Panc1 (cell line): ENCODE data around the gene RBKS. TPM values are rescaled to one million over a fixed set of nuclear protein-coding genes. Genes with fewer than 3 reads are reported as not detected.

Source experiments
- ATAC-seq: fragments of 200-7000 bp; cut with Tn5 transposase; 2 replicates; pipeline ENCODE4 v1.9.1; 2020; ENCODE audit warnings: mild to moderate bottlenecking, moderate library complexity
- BruUV-seq: library from RNA; stranded (reverse); fragments of 400-500 nt; replicated peaks from 2 replicates; lab custom pipeline; 2021; lab: Mats Ljungman, UMichigan
- CTCF ChIA-PET: fragments of 300-600 bp; sonication (Branson Sonifier 250); formaldehyde crosslinking; loops from one replicate; lab custom pipeline; 2022; ENCODE audit warnings: antibody characterized with exemption; lab: Charles Lee
- POLR2A ChIA-PET: fragments of 300-600 bp; sonication (Branson Sonifier 250); formaldehyde crosslinking; loops from one replicate; lab custom pipeline; 2022; ENCODE audit warnings: antibody characterized with exemption; lab: Charles Lee
- DNase-seq: peaks from one replicate; pipeline ENCODE4 v3.0.0-alpha.2; 2010; ENCODE audit warnings: low read depth, low spot score
- H3K27ac ChIP-seq: 2 replicates; pipeline ENCODE4 v1.5.1; 2011; ENCODE audit warnings: mild to moderate bottlenecking, low read length, inconsistent platforms
- H3K27me3 ChIP-seq: fragments of 200-500 bp; sonication (Bioruptor generic); 2 replicates; pipeline ENCODE4 v1.6.0; 2014; ENCODE audit warnings: low read length, inconsistent platforms; ENCODE audit not compliant: control insufficient read depth, insufficient read depth
- H3K36me3 ChIP-seq: fragments of 200-500 bp; sonication (Bioruptor generic); 2 replicates; pipeline ENCODE4 v1.5.1; 2014; ENCODE audit warnings: inconsistent platforms, mild to moderate bottlenecking, low read length, moderate library complexity; ENCODE audit not compliant: control insufficient read depth, insufficient read depth
- H3K4me1 ChIP-seq: 2 replicates; pipeline ENCODE4 v1.5.1; 2011; ENCODE audit warnings: inconsistent platforms, mild to moderate bottlenecking, low read length, moderate library complexity; ENCODE audit not compliant: control insufficient read depth, insufficient read depth
- H3K4me3 ChIP-seq, 2 experiments: 2 replicates each; pipeline ENCODE4 v1.5.1; 2011 to 2012; ENCODE audit warnings: low read depth in 2 of 2, low read length in 2 of 2, mild to moderate bottlenecking in 2 of 2, inconsistent platforms in 1 of 2, moderate library complexity in 1 of 2
- H3K9me3 ChIP-seq: fragments of 200-500 bp; sonication (Bioruptor generic); 2 replicates; pipeline ENCODE4 v1.5.1; 2014; ENCODE audit warnings: low read depth, mild to moderate bottlenecking, inconsistent platforms, low read length, moderate library complexity; ENCODE audit not compliant: control insufficient read depth, insufficient read depth
- CTCF ChIP-seq: fragments of 450-650 bp; IDR thresholded peaks from 2 replicates; pipeline ENCODE4 v1.5.1; 2017; ENCODE audit warnings: mild to moderate bottlenecking
- POLR2AphosphoS5 ChIP-seq: IDR thresholded peaks from 2 replicates; pipeline ENCODE4 v1.6.1; 2012; ENCODE audit warnings: mild to moderate bottlenecking, low read depth, low read length, moderate library complexity
- SIN3A ChIP-seq: IDR thresholded peaks from 2 replicates; pipeline ENCODE4 v1.6.1; 2012; ENCODE audit warnings: low read depth, mild to moderate bottlenecking, low read length, moderate library complexity, borderline replicate concordance; ENCODE audit not compliant: insufficient read depth
- TCF7L2 ChIP-seq: IDR thresholded peaks from 2 replicates; pipeline ENCODE4 v1.6.1; 2011; ENCODE audit warnings: mild to moderate bottlenecking, low read depth, low read length, inconsistent platforms
- in situ Hi-C: cut with HindIII; loops from 2 replicates; pipeline ENCODE4 v1.10.0; 2016; ENCODE audit warnings: low sequenced_read_pairs, low pct_unique_long_range_greater_than_20kb
- intact Hi-C: fragments of 100-400 bp; cut with micrococcal nuclease; formaldehyde crosslinking; loops from one replicate; pipeline ENCODE4 v1.10.0; 2022; ENCODE audit not compliant: unreplicated experiment
- total RNA-seq: library from RNA; stranded (reverse); gene quantifications from one replicate; pipeline ENCODE4 v1.2.1, GENCODE V29; 2021; ENCODE audit not compliant: unreplicated experiment
- TF ChIP-seq, protein P1 (sequence below), 2 experiments: IDR thresholded peaks; 2 replicates each; pipeline ENCODE4 v1.6.1; 2011 to 2012; ENCODE audit warnings: low read depth in 2 of 2, control low read depth in 1 of 2, low read length in 1 of 2, mild to moderate bottlenecking in 1 of 2, moderate library complexity in 1 of 2; ENCODE audit not compliant: insufficient read depth in 1 of 2

Gene RBKS
- total RNA-seq, 1 experiment from 2014 or later: 2.2 TPM

DNA sequence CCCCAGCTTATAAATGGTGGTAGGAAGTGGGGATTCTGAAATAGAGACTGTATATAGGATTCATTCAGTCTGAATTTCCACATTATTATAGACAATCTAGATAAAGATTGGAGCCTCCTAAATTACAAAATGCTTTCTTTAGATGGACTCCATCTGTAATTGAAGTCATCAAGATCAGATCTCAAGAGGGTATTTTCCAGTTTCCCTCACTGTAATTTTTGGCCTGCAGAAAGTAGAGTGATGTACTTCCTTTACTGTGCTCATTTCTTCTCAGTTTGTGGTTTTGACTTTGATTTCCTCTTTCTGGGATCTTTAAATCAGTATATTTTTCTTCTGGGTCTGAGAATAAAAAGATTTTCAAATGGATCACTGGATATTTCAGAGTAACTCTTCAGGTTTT, 7.5 kb upstream of the RBKS start:
- intact Hi-C loops: no loop called here
- Histone ChIP-seq H3K4me3 (no peak overlapping the region), H3K27me3 (no peaks in the 10 kb centered on the region), H3K27ac (no peak overlapping the region), H3K9me3 (no peaks in the 10 kb centered on the region), H3K4me1 (no peaks in the 10 kb centered on the region), H3K36me3 (no peaks in the 10 kb centered on the region)
- TF ChIP-seq TCF7L2: no peak
- TF ChIP-seq, protein P1, sequence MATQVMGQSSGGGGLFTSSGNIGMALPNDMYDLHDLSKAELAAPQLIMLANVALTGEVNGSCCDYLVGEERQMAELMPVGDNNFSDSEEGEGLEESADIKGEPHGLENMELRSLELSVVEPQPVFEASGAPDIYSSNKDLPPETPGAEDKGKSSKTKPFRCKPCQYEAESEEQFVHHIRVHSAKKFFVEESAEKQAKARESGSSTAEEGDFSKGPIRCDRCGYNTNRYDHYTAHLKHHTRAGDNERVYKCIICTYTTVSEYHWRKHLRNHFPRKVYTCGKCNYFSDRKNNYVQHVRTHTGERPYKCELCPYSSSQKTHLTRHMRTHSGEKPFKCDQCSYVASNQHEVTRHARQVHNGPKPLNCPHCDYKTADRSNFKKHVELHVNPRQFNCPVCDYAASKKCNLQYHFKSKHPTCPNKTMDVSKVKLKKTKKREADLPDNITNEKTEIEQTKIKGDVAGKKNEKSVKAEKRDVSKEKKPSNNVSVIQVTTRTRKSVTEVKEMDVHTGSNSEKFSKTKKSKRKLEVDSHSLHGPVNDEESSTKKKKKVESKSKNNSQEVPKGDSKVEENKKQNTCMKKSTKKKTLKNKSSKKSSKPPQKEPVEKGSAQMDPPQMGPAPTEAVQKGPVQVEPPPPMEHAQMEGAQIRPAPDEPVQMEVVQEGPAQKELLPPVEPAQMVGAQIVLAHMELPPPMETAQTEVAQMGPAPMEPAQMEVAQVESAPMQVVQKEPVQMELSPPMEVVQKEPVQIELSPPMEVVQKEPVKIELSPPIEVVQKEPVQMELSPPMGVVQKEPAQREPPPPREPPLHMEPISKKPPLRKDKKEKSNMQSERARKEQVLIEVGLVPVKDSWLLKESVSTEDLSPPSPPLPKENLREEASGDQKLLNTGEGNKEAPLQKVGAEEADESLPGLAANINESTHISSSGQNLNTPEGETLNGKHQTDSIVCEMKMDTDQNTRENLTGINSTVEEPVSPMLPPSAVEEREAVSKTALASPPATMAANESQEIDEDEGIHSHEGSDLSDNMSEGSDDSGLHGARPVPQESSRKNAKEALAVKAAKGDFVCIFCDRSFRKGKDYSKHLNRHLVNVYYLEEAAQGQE (IDR thresholded peaks at IDR 0.05; ENCODE audit: insufficient read depth in 1 of 2, low read depth in 2 of 2, low read length in 1 of 2): no peak
- no peak for TF ChIP-seq SIN3A
- no peak for TF ChIP-seq POLR2AphosphoS5
- TF ChIP-seq CTCF: no peak
- ATAC-seq: no peak
- ChIA-PET CTCF (no interaction called here), POLR2A (no interaction called here)
- no peak for DNase-seq
- BruUV-seq: no TSS peak
- in situ Hi-C loops: no loop called here

- BruUV-seq: no TSS peak
- in situ Hi-C loops: no loop called here
- ATAC-seq: no peak
- H3K9me3 ChIP-seq: no peaks in the 10 kb centered on the region
- intact Hi-C loops: loop anchor here (5.0 kb wide), 1 partner anchor 499 kb away; the partner anchor contains the start of gene FOSL2
- H3K4me3 ChIP-seq: no peak overlapping the region
- peaks cover 20% of the 10 kb centered on the region for H3K4me1 ChIP-seq
- CTCF ChIA-PET: no interaction called here
- no peaks in the 10 kb centered on the region; the same call in 1 of the 2 replicates for H3K36me3 ChIP-seq
- DNase-seq: no peak
- no peaks in the 10 kb centered on the region for H3K27me3 ChIP-seq
- POLR2A ChIA-PET: no interaction called here
- TF ChIP-seq POLR2AphosphoS5: no peak
- TF ChIP-seq SIN3A: no peak
- no peak for TF ChIP-seq CTCF
- TF ChIP-seq TCF7L2: no peak
- TF ChIP-seq, protein P1 (IDR thresholded peaks at IDR 0.05; ENCODE audit: insufficient read depth in 1 of 2, low read depth in 2 of 2, low read length in 1 of 2): no peak
- no peak overlapping the region for H3K27ac ChIP-seq
Observed at GRCh38 chr2:27893006-27893405, 2.8 kb upstream of the RBKS start.
